Natural killer cell (primary cell): ENCODE results near the gene MAD1L1. TPM values are rescaled to one million over a fixed set of nuclear protein-coding genes. Genes with fewer than 3 reads are reported as not detected.
"Not testable (repeated sequence)": the region's sequence is repeated elsewhere in the genome, so short reads cannot be mapped to it uniquely, and the experiment has no call there.

Experiments
- ATAC-seq, 3 donors: fragments of 150-1000 bp in 2 of 3; fragments of 200-7000 bp in 1 of 3; cut with Tn5 transposase; 1 replicate in 1 of 3; 2 replicates in 2 of 3; pipeline ENCODE4 v1.10.0; 2021; ENCODE audit warnings: mild to moderate bottlenecking in 2 of 3, moderate library complexity in 2 of 3
- DNase-seq, 2 donors: peaks; one replicate each; pipeline versions ENCODE4 v3.0.0 to v3.0.0-alpha.2; 2013 to 2021; ENCODE audit warnings: mixed read lengths in 1 of 2
- H3K27ac ChIP-seq: one replicate; pipeline ENCODE4 v1.5.1; 2013; ENCODE audit warnings: mild to moderate bottlenecking, low read length
- H3K27me3 ChIP-seq: one replicate; pipeline ENCODE4 v1.6.1; 2013; ENCODE audit warnings: low read length; ENCODE audit not compliant: control insufficient read depth, insufficient read depth
- H3K36me3 ChIP-seq: one replicate; pipeline ENCODE4 v1.6.1; 2013; ENCODE audit warnings: low read length; ENCODE audit not compliant: control insufficient read depth, insufficient read depth
- H3K4me1 ChIP-seq: one replicate; pipeline ENCODE4 v1.6.1; 2013; ENCODE audit warnings: low read length; ENCODE audit not compliant: control insufficient read depth, insufficient read depth
- H3K4me3 ChIP-seq: one replicate; pipeline ENCODE4 v1.5.1; 2013; ENCODE audit warnings: low read length
- H3K9me3 ChIP-seq: one replicate; pipeline ENCODE4 v1.6.1; 2013; ENCODE audit warnings: low read length; ENCODE audit not compliant: control insufficient read depth, insufficient read depth
- H3K27ac Mint-ChIP-seq, 2 donors: one replicate each; pipeline ENCODE4 v1.8.0; 2022; ENCODE audit warnings: mild to moderate bottlenecking in 2 of 2, mixed read lengths in 2 of 2, moderate library complexity in 1 of 2
- H3K27me3 Mint-ChIP-seq, 2 donors: one replicate each; pipeline ENCODE4 v1.8.0; 2022; ENCODE audit warnings: low read depth in 2 of 2, mixed read lengths in 2 of 2
- H3K36me3 Mint-ChIP-seq: one replicate; pipeline ENCODE4 v1.8.0; 2022; ENCODE audit warnings: mixed read lengths
- H3K4me1 Mint-ChIP-seq, 2 donors: one replicate each; pipeline ENCODE4 v1.8.0; 2022; ENCODE audit warnings: mixed read lengths in 2 of 2
- H3K4me3 Mint-ChIP-seq: one replicate; pipeline ENCODE4 v1.8.0; 2022; ENCODE audit warnings: mild to moderate bottlenecking, moderate library complexity, mixed read lengths
- H3K9me3 Mint-ChIP-seq, 2 donors: one replicate each; pipeline ENCODE4 v1.8.0; 2022; ENCODE audit warnings: mixed read lengths in 2 of 2
- WGBS: methylation state at CpG from one replicate; pipeline ENCODE4 v1.1.7; 2013; ENCODE audit warnings: missing lambda C conversion rate; ENCODE audit not compliant: insufficient coverage; 5-methylcytosine and 5-hydroxymethylcytosine counted together
- intact Hi-C: fragments of 100-400 bp; cut with micrococcal nuclease; formaldehyde crosslinking; loops from one replicate; pipeline ENCODE4 v1.14.2; 2022
- total RNA-seq, 4 donors: library from RNA; stranded (reverse); fragments of 120-200 nt in 1 of 4; gene quantifications; one replicate each; pipeline versions ENCODE4 v1.2.3 to v1.2.4, GENCODE V29; 2013 to 2022
- TF ChIP-seq, protein P1 (sequence below): fragments of 200-600 bp; IDR thresholded peaks from one replicate; pipeline ENCODE4 v1.8.0; 2022; ENCODE audit warnings: antibody characterized with exemption

Gene MAD1L1
- total RNA-seq, 3 donors from 2014 or later (not counting 1 experiment from before 2014, with no cell fraction given): 53.6 to 81.2 (median 77.4) TPM

DNA sequence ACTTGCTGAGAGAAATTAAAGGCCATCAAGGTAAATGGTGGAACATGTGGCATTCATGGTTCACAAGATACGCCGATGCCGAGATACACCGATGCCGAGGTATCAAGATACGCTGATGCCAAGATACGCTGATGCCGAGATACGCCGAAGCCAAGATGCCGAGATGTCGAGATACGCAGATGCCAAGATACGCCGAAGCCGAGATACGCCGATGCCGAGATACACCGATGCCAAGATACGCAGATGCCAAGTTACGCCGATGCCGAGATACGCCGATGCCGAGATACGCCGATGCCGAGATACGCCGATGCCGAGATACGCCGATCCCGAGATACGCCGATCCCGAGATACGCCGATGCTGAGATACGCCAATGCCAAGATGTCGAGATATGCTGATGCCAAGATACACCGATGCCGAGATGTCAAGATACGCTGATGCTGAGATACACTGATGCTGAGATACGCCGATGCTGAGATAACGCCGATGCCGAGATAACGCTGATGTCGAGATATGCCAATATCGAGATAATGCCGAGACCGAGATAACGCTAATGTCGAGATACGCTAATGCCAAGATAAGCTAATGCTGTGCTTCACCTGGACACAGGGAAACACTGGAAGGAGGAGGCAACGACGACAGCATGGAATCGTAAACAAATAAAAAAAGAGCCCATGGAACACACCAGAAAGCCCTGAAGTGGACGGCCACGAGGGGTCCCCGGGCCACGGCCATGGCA, 172.6 kb downstream of the MAD1L1 start:
- DNase-seq: no peak
- no peak for ATAC-seq
- H3K9me3 ChIP-seq: peaks cover 16% of the 10 kb centered on the region
- no peak overlapping the region for H3K27ac Mint-ChIP-seq
- H3K36me3 Mint-ChIP-seq: no peaks in the 10 kb centered on the region
- 97% methylated on average over 66 of the region's 66 CpGs for WGBS
- peaks cover 5 to 15% of the 10 kb centered on the region in 2 donors for H3K4me1 Mint-ChIP-seq
- H3K27ac ChIP-seq: no peak overlapping the region
- no peaks in the 10 kb centered on the region for H3K9me3 Mint-ChIP-seq
- H3K27me3 ChIP-seq: no peaks in the 10 kb centered on the region
- peaks cover 8% of the 10 kb centered on the region for H3K4me1 ChIP-seq
- no peak overlapping the region for H3K4me3 Mint-ChIP-seq
- peaks cover 8 to 14% of the 10 kb centered on the region in 2 donors for H3K27me3 Mint-ChIP-seq
- TF ChIP-seq, protein P1, sequence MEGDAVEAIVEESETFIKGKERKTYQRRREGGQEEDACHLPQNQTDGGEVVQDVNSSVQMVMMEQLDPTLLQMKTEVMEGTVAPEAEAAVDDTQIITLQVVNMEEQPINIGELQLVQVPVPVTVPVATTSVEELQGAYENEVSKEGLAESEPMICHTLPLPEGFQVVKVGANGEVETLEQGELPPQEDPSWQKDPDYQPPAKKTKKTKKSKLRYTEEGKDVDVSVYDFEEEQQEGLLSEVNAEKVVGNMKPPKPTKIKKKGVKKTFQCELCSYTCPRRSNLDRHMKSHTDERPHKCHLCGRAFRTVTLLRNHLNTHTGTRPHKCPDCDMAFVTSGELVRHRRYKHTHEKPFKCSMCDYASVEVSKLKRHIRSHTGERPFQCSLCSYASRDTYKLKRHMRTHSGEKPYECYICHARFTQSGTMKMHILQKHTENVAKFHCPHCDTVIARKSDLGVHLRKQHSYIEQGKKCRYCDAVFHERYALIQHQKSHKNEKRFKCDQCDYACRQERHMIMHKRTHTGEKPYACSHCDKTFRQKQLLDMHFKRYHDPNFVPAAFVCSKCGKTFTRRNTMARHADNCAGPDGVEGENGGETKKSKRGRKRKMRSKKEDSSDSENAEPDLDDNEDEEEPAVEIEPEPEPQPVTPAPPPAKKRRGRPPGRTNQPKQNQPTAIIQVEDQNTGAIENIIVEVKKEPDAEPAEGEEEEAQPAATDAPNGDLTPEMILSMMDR: no peak
- H3K36me3 ChIP-seq: no peaks in the 10 kb centered on the region
- H3K4me3 ChIP-seq: no peak overlapping the region
- intact Hi-C loops: no loop called here

DNA sequence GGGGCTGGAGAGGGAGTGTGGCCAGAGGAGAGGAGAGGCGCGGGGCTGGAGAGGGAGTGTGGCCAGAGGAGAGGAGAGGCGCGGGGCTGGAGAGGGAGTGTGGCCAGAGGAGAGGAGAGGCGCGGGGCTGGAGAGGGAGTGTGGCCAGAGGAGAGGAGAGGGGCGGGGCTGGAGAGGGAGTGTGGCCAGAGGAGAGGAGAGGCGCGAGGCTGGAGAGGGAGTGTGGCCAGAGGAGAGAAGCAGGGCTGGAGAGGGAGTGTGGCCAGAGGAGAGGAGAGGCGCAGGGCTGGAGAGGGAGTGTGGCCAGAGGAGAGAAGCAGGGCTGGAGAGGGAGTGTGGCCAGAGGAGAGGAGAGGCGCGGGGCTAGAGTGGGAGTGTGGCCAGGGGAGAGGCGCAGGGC, 174.5 kb downstream of the MAD1L1 start:
- H3K27me3 ChIP-seq, DNase-seq, H3K36me3 ChIP-seq, H3K27ac Mint-ChIP-seq, intact Hi-C loops, H3K27ac ChIP-seq, H3K4me3 Mint-ChIP-seq, H3K4me1 ChIP-seq, H3K9me3 Mint-ChIP-seq, ATAC-seq, H3K36me3 Mint-ChIP-seq, H3K4me3 ChIP-seq: not testable (repeated sequence)
- WGBS: 92% methylated on average over 5 of the region's 13 CpGs
- peaks cover 5 to 12% of the 10 kb centered on the region in 2 donors for H3K4me1 Mint-ChIP-seq
- peaks cover 14 to 26% of the 10 kb centered on the region in 2 donors for H3K27me3 Mint-ChIP-seq
- peaks cover 16% of the 10 kb centered on the region for H3K9me3 ChIP-seq

DNA sequence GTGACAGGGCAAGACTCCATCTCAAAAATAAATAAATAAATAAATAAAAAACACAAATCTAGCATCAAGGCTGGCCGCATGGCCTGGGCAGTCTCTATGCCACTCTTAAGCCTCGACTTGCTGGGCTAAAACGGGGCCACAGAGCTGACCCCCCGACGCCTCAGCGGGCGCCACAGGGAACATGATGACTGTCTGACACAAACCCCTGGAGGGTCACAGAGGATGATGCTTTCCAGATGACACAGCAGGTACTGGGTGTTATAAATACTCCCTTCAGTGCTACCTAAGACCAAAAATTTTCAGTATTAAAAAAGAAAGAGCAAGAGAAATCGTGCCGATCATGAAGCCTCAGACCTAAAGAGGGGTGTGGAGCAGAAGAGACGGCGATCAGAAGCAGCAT, 176.8 kb downstream of the MAD1L1 start:
- TF ChIP-seq, protein P1: no peak
- Mint-ChIP-seq H3K9me3 (no peaks in the 10 kb centered on the region), H3K4me1 (peaks cover 14 to 19% of the 10 kb centered on the region in 2 donors), H3K4me3 (no peak overlapping the region), H3K27ac (no peak overlapping the region), H3K27me3 (peaks cover 14 to 26% of the 10 kb centered on the region in 2 donors), H3K36me3 (no peaks in the 10 kb centered on the region)
- no peak for DNase-seq
- 84% methylated on average over 11 of the region's 11 CpGs for WGBS
- no peaks in the 10 kb centered on the region for H3K36me3 ChIP-seq
- no peak overlapping the region for H3K27ac ChIP-seq
- peaks cover 16% of the 10 kb centered on the region for H3K9me3 ChIP-seq
- H3K4me1 ChIP-seq: peaks cover 4% of the 10 kb centered on the region
- no peak for ATAC-seq
- H3K27me3 ChIP-seq: no peaks in the 10 kb centered on the region
- intact Hi-C loops: no loop called here
- no peak overlapping the region for H3K4me3 ChIP-seq

DNA sequence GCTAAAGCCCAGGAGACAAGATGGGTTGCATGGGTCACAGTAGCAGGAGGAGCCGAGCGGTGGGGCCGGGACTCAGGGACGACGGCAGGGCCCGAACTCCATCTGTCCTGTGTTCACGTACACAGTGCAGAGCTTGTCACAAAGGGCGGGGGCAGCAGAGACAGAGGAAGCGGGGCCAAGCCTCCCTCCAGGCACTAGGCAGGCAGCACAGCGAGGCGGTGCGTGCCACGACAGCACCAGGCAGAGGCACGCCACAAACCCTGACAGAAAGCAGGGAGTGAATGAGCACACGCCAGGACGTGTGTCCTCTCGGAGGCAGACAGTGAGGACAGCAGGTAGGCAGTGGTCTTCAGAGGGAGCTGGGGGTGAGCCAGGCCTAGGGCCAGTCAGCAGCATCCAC, 177.8 kb downstream of the MAD1L1 start:
- peaks cover 14% of the 10 kb centered on the region for H3K4me1 ChIP-seq
- Mint-ChIP-seq H3K27me3 (peaks cover 14 to 26% of the 10 kb centered on the region in 2 donors), H3K4me3 (no peak overlapping the region), H3K27ac (no peak overlapping the region), H3K9me3 (no peaks in the 10 kb centered on the region), H3K36me3 (no peaks in the 10 kb centered on the region), H3K4me1 (peaks cover 24 to 27% of the 10 kb centered on the region in 2 donors)
- H3K27me3 ChIP-seq: no peaks in the 10 kb centered on the region
- H3K4me3 ChIP-seq: no peak overlapping the region
- intact Hi-C loops: no loop called here
- WGBS: 97% methylated on average over 17 of the region's 17 CpGs
- H3K27ac ChIP-seq: no peak overlapping the region
- DNase-seq (no peak), ATAC-seq (no peak)
- TF ChIP-seq, protein P1: no peak
- no peaks in the 10 kb centered on the region for H3K36me3 ChIP-seq
- H3K9me3 ChIP-seq: peaks cover 13% of the 10 kb centered on the region
